SK-N-DZ (cell line): Measurements from ENCODE around the gene SINHCAF.

Source experiments
- DNase-seq: peaks from one replicate; pipeline ENCODE4 v3.0.0-alpha.2; 2015; ENCODE audit warnings: low spot score
- small RNA-seq, 2 experiments: library from RNA; depleted of rRNA; stranded (forward); fragments of <200 nt; gene quantifications; one replicate each; pipeline ENCODE3, GENCODE V24; 2014

Gene SINHCAF

GRCh38 chr12:31234053-31234840 is 91.7 kb downstream of the SINHCAF start:
- DNase-seq = no peak

- DNase-seq = no peak
These were observed 92.8 kb downstream of the SINHCAF start for GRCh38 chr12:31233061-31233730.

- DNase-seq = no peak
These were observed 93.5 kb downstream of the SINHCAF start for GRCh38 chr12:31232361-31232965.

- DNase-seq = no peak
These were observed 94.2 kb downstream of the SINHCAF start for GRCh38 chr12:31231611-31232360.

Small RNAs within 50 kb of the gene (small RNA-seq; reads per million reads assigned to genes)
- 0 to 0.03 reads per million in 2 experiments for gene AC024940.4
- 0 reads per million in 2 experiments for gene AC024940.5
- 0 reads per million in 2 experiments for gene MREGP1
- gene RF00026 = 0 reads per million in 2 experiments
